HG03342 (cell line): ENCODE data around the gene CDK18.

Experiments
- ATAC-seq: cut with Tn5 transposase; IDR thresholded peaks from one replicate; pipeline ENCODE4 v1.9.1; 2021; ENCODE audit warnings: mild to moderate bottlenecking, moderate library complexity; ENCODE audit not compliant: unreplicated experiment

The CDK18 gene

DNA sequence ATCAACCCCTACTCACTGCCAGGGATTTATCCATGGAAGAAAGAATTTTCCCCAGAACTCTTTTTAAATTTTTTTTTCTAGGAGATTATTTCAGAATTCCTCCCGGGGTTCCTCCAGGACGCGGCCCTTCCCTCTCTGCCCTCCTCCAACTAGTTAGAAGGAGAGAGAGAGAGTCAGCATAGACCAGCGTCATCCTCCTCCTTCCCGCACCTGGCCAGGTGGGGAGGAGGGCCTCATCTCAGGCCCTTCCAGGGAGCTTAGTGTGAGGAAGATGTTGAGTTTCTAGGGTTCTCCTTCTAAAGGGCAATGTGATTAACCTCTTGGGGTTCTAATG lies 63.6 kb downstream of the CDK18 start:
- ATAC-seq, result no peak

DNA sequence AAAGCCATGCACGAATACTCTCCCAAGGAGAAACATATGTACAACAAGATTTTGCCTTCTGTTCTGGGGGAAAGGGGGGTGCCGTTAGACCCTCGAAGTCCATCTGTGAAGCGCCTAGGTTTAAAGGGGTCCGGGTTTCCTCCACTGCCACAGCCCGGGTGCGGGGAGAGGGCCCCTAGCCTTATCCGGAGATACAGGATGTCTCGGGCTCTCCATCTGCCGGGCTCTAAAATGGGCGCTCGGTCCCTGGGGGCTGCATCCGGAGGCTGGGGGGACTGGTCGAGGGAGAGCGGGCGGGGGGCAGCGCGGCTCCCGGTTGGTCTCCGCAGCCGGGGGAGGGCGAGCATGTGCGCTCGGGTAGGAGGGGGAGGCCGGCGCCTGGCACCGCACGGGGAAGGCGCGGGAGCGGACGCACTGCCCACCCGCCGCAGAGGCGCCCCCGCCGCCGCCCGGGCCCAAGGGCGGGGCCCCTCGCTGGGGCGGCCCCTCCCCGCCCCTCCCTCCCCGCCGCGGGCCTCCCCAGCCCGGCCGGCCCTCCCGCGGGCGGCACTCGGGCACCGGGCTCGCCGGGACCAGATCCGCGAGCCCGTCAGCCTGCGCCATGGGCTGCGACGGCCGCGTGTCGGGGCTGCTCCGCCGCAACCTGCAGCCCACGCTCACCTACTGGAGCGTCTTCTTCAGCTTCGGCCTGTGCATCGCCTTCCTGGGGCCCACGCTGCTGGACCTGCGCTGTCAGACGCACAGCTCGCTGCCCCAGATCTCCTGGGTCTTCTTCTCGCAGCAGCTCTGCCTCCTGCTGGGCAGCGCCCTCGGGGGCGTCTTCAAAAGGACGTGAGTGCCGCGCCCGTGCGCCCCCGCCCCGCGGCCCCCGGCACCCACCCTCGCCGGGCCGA lies 64.2 kb downstream of the CDK18 start:
- no peak for ATAC-seq

DNA sequence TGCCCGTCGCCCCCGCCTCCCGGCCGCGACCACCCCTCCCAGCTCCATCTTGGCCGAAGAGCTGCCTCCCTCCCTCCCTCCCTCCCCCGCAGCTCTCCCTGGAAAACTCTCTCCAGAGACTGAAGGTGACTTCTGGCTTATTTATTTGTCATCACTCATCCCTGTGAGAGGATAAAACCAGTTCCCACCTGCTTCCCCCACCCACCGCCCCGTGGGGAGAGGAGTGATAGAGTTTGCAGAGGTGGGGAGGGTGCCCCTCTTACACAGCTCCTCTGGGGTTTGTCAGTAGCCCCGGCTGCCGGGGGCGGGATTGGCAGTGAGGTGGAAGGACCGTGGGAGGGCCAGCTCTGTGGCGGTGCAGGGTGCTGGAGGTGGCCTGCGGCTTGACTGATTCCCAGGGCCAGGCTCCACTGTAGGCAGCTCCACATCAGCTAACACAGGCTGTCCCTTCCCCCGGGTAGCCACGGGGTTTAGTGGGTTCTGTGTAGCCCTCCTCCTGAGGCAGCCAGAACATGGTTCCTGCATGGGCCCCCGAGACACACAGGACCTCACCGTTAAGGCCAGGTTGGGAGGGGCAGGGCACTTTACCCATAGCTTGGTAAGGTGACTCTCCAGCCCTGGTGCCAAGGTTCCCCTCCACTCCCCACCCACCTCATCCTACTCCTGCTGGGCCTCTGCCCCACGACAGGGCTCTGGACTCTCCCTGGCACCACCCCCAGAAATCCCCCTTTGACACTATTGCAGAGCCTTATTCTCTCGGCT lies 65.1 kb downstream of the CDK18 start:
- no peak for ATAC-seq

GRCh38 chr1:205570173-205570501 lies 65.7 kb downstream of the CDK18 start:
- ATAC-seq, result no peak

GRCh38 chr1:205570796-205571537 lies 66.5 kb downstream of the CDK18 start:
- no peak for ATAC-seq

DNA sequence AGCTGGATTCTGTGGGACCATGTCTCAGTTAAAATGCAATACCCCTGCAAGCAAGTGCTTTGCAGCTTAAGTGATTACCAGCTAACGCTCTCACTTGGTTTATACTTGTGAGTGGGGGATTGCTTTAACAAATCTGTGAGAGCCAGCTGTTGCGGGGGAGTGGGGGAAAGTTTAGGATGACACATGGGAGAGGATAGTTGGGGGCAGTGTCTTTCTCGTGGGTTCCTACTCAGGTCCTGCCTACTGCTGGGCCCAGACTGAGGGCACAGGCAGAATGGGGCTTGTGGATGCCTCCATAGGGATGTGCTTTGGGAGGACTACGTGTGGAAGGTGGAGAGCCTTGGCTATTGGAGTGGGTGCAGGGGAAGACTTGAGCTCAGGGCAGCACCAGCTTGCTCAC lies 67.3 kb downstream of the CDK18 start:
- no peak for ATAC-seq

DNA sequence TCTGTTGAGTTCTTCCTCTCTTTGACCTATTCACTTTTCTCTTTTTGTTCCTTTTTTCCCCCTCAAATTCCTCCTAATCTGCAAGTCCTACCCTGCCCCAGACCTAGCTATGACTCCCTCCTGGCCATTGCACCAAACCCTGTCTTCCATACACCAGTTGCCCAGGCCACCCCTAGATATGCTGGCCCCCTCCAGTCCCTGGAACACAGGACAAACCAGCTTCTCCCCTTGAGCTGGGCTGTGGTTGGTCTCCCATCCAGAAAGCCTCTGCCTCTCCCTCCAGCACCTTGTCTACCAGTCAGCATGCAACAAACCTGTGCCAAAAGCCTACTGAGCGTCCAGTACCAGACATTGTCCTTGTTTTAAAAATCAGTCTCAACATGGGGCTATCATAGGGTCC lies 68.0 kb downstream of the CDK18 start:
- no peak for ATAC-seq

GRCh38 chr1:205575294-205575885 lies 70.9 kb downstream of the CDK18 start:
- no peak for ATAC-seq

- ATAC-seq, result no peak
Measured at GRCh38 chr1:205576011-205576410, 71.5 kb downstream of the CDK18 start.

DNA sequence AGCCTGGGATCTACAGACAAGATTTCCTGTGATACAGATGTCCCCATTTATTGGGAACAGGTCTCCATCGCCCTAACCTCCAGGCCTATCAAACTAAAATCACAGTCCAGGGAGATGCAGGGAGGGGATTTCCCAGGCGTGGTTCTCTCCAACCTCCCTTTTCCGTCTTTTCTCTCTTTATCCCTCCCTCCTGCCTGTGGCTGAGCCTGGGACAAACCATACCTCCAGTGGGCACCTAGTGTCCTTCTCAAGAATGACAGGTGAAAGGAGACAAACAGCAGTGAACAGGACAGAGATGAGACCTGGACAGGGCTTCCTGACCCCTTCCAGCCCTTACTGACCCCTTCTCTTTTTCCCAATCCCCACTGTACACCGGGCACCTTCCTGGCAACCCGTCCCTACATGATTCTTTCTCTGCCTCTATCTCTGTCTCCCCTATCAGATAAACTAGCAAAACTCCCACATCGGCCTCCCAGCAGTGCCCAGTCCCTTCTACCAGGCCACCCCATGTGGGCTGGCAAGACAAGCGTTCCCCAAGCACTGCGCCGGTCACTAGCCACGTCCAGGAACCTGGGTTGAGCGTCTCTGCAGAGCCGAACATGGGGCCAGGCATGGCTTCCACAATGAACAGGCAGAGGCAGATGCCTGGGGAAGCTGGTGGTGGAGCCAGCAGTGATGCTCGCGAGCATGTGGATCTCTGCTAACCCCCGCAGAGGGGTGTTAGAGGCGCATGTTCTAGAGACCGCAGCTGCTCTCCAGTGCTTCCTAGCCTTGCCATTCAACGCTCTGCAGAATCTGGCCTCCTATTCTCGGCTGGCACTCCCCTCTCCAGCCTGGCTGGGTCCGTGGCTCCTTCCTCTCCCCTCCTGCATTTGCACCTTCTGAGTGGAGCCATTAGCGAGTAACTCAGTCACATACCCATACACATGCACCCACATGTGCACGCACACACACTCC lies 72.6 kb downstream of the CDK18 start:
- ATAC-seq, result no peak

DNA sequence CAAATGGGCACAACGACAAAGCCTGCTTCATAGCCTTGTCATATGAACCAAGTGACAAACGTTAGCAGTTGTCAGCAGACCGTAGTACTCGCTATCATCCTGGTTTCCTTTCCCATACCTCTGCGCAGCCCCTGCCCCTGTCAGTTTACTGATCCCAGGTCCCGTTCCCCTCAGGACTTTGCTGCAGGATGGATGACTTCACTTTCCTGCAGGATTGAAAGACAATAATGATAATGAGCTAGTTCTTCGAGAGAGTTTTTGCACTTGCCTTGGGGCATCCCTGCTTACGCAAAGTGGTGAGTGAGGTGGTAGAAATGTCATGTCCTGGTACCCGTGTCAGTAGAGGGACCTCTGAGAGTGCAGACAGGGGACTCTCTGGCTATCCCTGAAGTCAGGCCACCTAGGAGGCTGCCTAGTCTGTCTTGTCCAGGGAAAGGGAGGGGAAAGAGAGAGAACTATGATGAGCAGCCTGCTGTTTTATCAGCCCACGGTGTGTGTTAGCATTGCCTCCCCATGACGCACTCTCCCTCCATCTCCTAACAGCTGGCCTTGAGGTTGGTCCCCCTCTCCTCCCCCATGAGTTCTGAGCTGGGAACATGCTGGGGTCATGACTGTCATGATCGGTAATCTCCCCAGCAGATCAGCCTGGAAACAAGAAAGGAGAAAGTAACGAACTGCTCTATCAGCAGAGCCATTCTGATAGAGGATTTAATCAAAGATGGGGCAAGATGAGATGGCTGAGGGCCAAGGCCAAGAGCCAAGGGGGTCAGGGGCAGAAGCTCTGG lies 73.6 kb downstream of the CDK18 start:
- no peak for ATAC-seq

DNA sequence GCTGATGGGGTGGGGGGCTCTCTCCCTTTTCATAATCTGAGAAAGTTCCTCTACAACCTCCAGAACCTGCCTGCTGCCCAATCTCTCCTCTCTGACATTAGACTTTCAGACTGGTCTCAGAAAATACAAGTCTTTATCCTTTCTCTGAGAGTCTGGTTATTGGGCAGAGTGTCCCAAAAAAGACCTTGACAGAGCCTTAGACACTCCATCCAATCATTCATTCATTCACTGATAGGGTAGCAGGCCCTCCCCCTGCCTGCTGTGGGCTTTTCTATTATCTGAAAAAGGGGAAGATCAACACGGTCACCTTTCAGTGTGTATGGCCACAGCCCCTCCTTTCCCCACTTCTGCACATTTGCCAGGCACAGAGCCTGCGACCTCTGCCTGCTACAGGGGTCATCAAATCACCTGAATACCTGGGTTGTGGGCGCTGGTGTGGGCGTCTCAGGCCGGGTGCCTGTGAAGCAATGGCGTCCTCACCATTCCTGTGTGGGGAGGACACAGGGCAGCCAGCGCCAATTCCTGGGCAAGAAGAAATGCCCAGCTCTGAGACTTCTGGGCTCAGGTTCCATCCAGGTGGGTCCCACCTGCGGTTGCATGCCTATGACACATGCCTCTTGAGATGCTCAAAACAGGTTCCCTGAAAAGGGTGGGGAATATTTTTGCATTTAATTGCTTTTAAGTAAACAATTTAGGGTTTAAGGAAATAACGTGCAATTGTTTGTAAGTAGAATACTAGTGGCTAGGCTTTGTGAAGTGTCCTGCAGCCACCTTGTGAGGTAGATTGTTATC lies 74.5 kb downstream of the CDK18 start:
- ATAC-seq, result no peak

DNA sequence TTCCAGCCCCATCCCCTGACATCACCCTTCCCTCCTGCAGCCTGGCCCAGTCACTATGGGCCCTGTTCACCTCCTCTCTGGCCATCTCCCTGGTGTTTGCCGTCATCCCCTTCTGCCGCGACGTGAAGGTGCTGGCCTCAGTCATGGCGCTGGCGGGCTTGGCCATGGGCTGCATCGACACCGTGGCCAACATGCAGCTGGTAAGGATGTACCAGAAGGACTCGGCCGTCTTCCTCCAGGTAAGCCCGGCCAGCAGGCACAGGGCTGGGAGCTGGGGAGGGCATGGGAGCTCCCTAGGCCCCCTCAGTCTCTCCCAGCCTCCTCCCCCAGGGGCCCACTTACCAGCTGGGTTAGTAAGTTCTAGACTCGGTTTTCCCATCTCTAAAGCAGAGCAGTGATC lies 75.2 kb downstream of the CDK18 start:
- ATAC-seq, result no peak

GRCh38 chr1:205580140-205580922 lies 75.9 kb downstream of the CDK18 start:
- no peak for ATAC-seq

DNA sequence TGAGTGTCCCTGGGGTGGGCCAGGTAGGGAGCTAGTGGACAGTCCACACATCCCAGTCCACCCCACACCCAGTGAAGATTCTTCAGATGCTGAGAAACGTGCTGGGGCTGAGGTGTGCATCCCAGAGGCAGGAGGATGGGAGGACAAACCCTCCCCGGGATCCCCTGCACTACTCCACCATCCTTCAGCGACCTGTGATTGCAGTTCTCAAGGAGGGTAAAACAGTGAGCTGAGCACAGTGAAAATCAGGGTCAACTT lies 76.4 kb downstream of the CDK18 start:
- ATAC-seq, result no peak

GRCh38 chr1:205581321-205581980 lies 77.0 kb downstream of the CDK18 start:
- ATAC-seq, result no peak

DNA sequence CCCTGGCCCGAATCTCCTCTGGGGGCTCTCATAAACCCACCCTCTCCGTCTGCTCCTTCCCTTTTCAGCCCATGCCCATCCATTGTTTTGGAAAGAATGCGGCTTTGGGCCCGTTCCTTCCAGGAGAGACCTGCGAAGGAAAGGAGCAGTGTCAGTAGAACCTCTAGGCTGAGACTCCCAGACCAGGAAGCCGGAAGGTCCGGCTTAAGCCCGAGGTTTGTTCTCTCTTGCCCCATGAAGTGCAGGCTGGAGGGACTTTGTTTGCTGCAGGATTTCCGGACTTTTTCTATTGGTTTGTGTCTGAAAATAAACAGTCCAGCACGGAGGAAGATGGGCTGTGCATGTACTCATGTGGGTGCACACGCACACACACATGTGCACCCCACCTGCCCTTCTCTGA lies 77.6 kb downstream of the CDK18 start:
- no peak for ATAC-seq
